Uterus (tissue), 4 donors: ENCODE data around the gene GSTT2. TPM values are rescaled to one million over a fixed set of nuclear protein-coding genes. Genes with fewer than 3 reads are reported as not detected.
"Not testable (repeated sequence)": the region's sequence is repeated elsewhere in the genome, so short reads cannot be mapped to it uniquely, and the experiment has no call there.

Source experiments
- DNase-seq, 2 donors: peaks; one replicate each; pipeline ENCODE4 v3.0.0-alpha.2; 2019 to 2020
- H3K27ac ChIP-seq, 2 donors: fragments of 200-600 bp; sonication (generic); 1 replicate in 1 of 2; 2 replicates in 1 of 2; pipeline ENCODE4 v1.5.1; 2016 to 2018
- H3K27me3 ChIP-seq, 2 donors: fragments of 200-600 bp; sonication (generic); one replicate each; pipeline ENCODE4 v1.5.1; 2018 to 2019; ENCODE audit warnings: control low read depth in 1 of 2
- H3K36me3 ChIP-seq, 2 donors: fragments of 200-600 bp; sonication (generic); one replicate each; pipeline ENCODE4 v1.5.1; 2019; ENCODE audit warnings: control low read depth in 1 of 2
- H3K4me1 ChIP-seq, 2 donors: fragments of 200-600 bp; sonication (generic); one replicate each; pipeline ENCODE4 v1.5.1; 2018 to 2019; ENCODE audit warnings: control low read depth in 1 of 2
- H3K4me3 ChIP-seq, 2 donors: fragments of 200-600 bp; sonication (generic); 1 replicate in 1 of 2; 2 replicates in 1 of 2; pipeline ENCODE4 v1.5.1; 2018 to 2019; ENCODE audit warnings: mild to moderate bottlenecking in 1 of 2
- H3K9me3 ChIP-seq, 2 donors: fragments of 200-600 bp; sonication (generic); one replicate each; pipeline ENCODE4 v1.5.1; 2019; ENCODE audit warnings: control low read depth in 1 of 2
- CTCF ChIP-seq, 4 experiments: fragments of 200-600 bp in 2 of 4; fragments of 450-650 bp in 2 of 4; sonication (generic) in 2 of 4; IDR thresholded peaks; one replicate each; pipeline ENCODE4 v1.5.1; 2016 to 2019; ENCODE audit warnings: antibody characterized with exemption in 4 of 4, mild to moderate bottlenecking in 2 of 4, moderate library complexity in 1 of 4
- POLR2A ChIP-seq, 2 donors: fragments of 450-650 bp; IDR thresholded peaks; one replicate each; pipeline ENCODE4 v1.6.1; 2016; ENCODE audit warnings: antibody characterized with exemption in 2 of 2, mild to moderate bottlenecking in 1 of 2, moderate library complexity in 1 of 2
- intact Hi-C: fragments of 100-400 bp; cut with DNase I; formaldehyde crosslinking; loops from one replicate; pipeline ENCODE4 v1.15.1; 2023; ENCODE audit warnings: low total_unique reads
- total RNA-seq, 4 donors: library from RNA; depleted of rRNA in 3 of 4; stranded (reverse); fragments of >200 nt in 3 of 4; gene quantifications; one replicate each; pipeline versions ENCODE4 v1.1.0 to v1.2.4, GENCODE V29; 2014 to 2023
- donor health status: DM: yes; HTN: yes; CAD: no.

GSTT2 gene
- not detected for total RNA-seq

DNA sequence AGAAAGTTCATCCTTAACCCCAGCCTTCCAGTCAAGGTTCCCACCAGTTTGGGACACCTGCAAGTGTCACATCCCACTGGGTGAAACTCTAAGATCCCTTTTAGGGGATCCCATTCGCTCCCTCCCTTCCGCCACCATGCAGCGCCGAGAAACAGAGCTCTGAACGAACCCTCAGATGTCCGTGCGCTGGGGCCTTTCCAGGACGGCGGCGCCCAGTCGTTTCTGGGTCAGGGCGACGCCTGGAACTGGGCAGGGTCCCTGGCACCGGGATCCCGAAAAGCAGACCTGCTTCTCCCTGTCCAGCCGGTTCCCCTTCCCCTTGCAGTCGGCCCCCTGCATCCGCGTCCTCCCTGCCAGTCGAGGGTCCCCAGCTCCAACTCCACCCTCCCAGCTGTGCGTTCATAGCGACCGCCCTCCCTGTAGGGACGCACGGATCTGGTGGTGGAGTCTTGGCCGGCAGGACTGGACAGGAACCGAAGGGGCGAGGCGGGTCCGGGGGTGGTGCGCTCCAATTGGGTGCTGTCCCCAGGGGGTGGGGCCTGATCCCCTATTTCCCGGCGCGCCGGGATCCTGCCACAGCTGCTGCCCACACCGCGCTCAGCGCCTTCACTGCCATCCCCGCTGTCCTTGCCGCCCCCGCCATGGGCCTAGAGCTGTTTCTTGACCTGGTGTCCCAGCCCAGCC, at the start of gene GSTT2:
TSS of gene GSTT2 (plus strand) at position 578 of the 684 bp plus-strand sequence.
- H3K4me1 ChIP-seq, H3K27me3 ChIP-seq, H3K4me3 ChIP-seq, H3K27ac ChIP-seq, H3K9me3 ChIP-seq, H3K36me3 ChIP-seq, DNase-seq, intact Hi-C loops: not testable (repeated sequence)

DNA sequence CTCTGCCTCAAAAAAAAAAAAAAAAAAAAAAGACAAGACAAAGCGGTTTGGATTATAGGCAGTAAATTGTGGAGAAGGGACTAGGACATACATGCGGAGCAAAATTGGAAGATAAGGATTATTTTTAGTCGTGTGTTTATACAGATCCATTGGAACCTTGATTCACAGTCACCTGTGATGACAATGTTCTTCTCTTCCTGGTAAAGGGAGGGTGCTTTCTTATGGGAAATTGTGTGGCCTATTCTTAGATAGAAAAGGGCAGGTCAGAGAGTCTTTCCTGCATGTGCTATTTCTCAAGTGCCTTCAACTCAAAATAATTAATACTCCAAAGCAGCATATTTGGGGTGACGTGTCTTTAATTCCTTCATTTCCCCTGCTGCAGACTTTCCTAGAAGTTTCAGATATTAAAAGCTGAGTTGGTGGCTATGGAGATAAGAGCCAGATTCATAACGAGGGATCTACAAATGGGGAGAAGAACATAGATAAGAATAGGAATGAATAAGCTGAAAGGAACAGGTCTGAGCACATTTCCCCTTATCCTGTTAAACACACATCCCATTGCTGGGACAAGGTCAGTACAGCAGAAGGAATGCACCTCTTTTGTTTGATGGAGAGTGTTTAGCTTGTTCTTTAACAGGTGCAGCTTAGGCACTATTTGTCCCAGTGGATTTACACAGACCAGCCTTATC, 41.5 kb upstream of the GSTT2 start:
- Histone ChIP-seq H3K27ac (no peak overlapping the region), H3K36me3 (no peaks in the 10 kb centered on the region), H3K27me3 (no peaks in the 10 kb centered on the region), H3K4me1 (no peaks in the 10 kb centered on the region), H3K4me3 (no peak overlapping the region), H3K9me3 (no peaks in the 10 kb centered on the region)
- no peak for TF ChIP-seq CTCF (IDR thresholded peaks at IDR 0.05)
- TF ChIP-seq POLR2A (IDR thresholded peaks at IDR 0.05) = no peak
- no peak for DNase-seq
- intact Hi-C loops = no loop called here

DNA sequence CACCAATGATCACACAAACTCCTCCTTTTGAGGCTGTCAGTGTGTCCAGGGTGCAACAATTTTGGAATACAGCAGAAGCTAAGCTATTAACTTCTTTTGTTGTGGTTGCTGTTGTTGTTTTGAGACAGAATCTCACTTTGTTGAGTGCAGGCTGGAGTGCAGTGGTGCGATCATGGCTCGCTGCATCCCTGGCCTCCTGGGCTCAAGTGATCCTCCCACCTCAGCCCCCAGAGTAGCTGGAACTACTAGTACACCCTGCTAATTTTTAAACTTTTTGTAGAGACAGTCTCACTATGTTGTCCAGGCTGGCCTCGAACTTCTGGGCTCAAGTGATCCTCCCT, 40.9 kb upstream of the GSTT2 start:
- Histone ChIP-seq H3K4me1 (no peaks in the 10 kb centered on the region), H3K36me3 (no peaks in the 10 kb centered on the region), H3K27me3 (no peaks in the 10 kb centered on the region), H3K9me3 (no peaks in the 10 kb centered on the region), H3K27ac (no peak overlapping the region), H3K4me3 (no peak overlapping the region)
- TF ChIP-seq POLR2A (IDR thresholded peaks at IDR 0.05) (no peak), CTCF (IDR thresholded peaks at IDR 0.05) (no peak)
- no peak for DNase-seq
- intact Hi-C loops = no loop called here

DNA sequence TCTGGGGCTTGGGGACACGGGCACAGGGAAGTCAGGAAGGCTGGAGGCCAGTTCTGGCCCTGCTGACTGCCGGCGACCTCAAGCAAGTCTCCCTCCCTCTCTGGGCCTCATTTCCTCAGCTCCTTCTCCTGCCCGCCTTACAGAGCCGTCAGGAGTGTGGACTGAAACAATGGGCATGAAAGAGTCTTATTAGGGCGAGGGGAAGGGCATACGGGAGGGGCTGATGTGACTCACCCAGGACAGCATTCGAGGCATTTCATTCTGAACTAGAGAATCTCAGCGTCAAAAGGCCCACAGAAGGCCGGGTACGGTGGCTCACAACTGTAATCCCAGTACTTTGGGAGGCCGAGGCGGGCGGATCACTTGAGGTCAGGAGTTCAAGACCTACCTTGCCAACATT, 39.8 kb upstream of the GSTT2 start:
- H3K27ac ChIP-seq, H3K9me3 ChIP-seq, DNase-seq, H3K27me3 ChIP-seq, H3K4me3 ChIP-seq, intact Hi-C loops, H3K36me3 ChIP-seq, H3K4me1 ChIP-seq: not testable (repeated sequence)

DNA sequence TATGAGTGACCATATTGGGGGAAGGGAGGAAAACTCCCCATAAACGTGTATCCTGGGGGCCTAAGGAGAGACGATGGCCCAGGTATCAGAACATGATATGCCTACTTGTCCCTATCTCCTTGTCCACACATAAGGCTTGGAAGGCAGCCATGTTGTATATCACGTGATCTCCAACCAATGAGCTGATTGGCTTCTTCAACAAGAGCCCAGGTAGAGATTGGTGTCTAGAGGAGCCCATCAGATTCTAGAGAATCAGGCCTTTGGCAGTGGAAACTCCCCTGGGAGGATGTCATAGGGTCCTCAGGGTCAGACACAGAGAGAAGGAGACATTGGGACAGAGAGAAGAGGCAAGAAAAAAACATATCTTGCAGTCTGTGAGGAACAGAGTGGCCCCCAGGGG, 32.5 kb upstream of the GSTT2 start:
- intact Hi-C loops, H3K36me3 ChIP-seq, H3K4me3 ChIP-seq, H3K27me3 ChIP-seq, H3K4me1 ChIP-seq, DNase-seq, H3K27ac ChIP-seq, H3K9me3 ChIP-seq: not testable (repeated sequence)

GRCh38 chr22:23949764-23950163, 30.2 kb upstream of the GSTT2 start:
- H3K9me3 ChIP-seq, DNase-seq, H3K36me3 ChIP-seq, H3K27me3 ChIP-seq, H3K4me3 ChIP-seq, H3K27ac ChIP-seq, intact Hi-C loops, H3K4me1 ChIP-seq: not testable (repeated sequence)

- H3K4me1 ChIP-seq, DNase-seq, H3K9me3 ChIP-seq, intact Hi-C loops, H3K4me3 ChIP-seq, H3K27me3 ChIP-seq, H3K36me3 ChIP-seq, H3K27ac ChIP-seq: not testable (repeated sequence)
Measured at GRCh38 chr22:23951383-23951782, 28.6 kb upstream of the GSTT2 start.

- H3K27me3 ChIP-seq, DNase-seq, intact Hi-C loops, H3K27ac ChIP-seq, H3K4me3 ChIP-seq, H3K9me3 ChIP-seq, H3K4me1 ChIP-seq, H3K36me3 ChIP-seq: not testable (repeated sequence)
Measured at GRCh38 chr22:23952794-23953405, 27.0 kb upstream of the GSTT2 start.

- H3K4me1 ChIP-seq, H3K4me3 ChIP-seq, H3K9me3 ChIP-seq, DNase-seq, intact Hi-C loops, H3K36me3 ChIP-seq, H3K27ac ChIP-seq, H3K27me3 ChIP-seq: not testable (repeated sequence)
Measured at GRCh38 chr22:23953485-23953884, 26.4 kb upstream of the GSTT2 start.

- intact Hi-C loops, H3K4me3 ChIP-seq, H3K27me3 ChIP-seq, H3K36me3 ChIP-seq, DNase-seq, H3K27ac ChIP-seq, H3K9me3 ChIP-seq, H3K4me1 ChIP-seq: not testable (repeated sequence)
Measured at GRCh38 chr22:23954193-23954990, 25.5 kb upstream of the GSTT2 start.

DNA sequence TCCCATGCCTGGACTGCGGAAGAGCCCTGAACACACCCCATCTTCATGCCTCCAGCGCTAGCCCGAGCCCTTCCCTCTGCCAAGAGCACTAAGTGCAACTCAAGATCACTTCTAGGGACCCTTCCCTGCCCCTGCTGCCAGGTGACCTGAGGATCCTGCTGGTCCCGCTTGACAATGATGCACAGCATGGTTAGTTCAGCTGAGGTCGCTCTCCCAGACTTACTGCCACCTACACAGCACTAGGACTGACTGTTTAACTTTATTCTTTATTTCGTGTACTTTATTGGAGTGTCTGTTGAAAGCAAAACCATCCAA, 25.0 kb upstream of the GSTT2 start:
- H3K27ac ChIP-seq, H3K9me3 ChIP-seq, H3K4me3 ChIP-seq, H3K36me3 ChIP-seq, H3K27me3 ChIP-seq, DNase-seq, H3K4me1 ChIP-seq, intact Hi-C loops: not testable (repeated sequence)
